SK-N-SH treated with all-trans-retinoic acid at 6 μM for 48 hours (cell line): ENCODE results near the gene ZNF70.

Source experiments
- ARNTL ChIP-seq: fragments of 450-650 bp; formaldehyde crosslinking; IDR thresholded peaks from 2 replicates; pipeline ENCODE4 v1.5.0; 2020; ENCODE audit warnings: low read depth, mild to moderate bottlenecking, moderate library complexity, borderline replicate concordance
- BACH2 ChIP-seq: fragments of 250-450 bp; sonication (Bioruptor Pico); IDR thresholded peaks from 2 replicates; pipeline ENCODE4 v1.9.0; 2021; ENCODE audit warnings: mild to moderate bottlenecking, borderline replicate concordance
- CREB5 ChIP-seq: fragments of 250-450 bp; sonication (Bioruptor Pico); IDR thresholded peaks from 2 replicates; pipeline ENCODE4 v1.5.1; 2020; ENCODE audit warnings: low read depth, mild to moderate bottlenecking, moderate library complexity
- CSRNP3 ChIP-seq: fragments of 250-450 bp; sonication (Bioruptor Pico); IDR thresholded peaks from 2 replicates; pipeline ENCODE4 v1.5.1; 2021; ENCODE audit warnings: mild to moderate bottlenecking, moderate library complexity
- OSR1 ChIP-seq: fragments of 250-450 bp; sonication (Bioruptor Pico); IDR thresholded peaks from 2 replicates; pipeline ENCODE4 v1.8.0; 2022; ENCODE audit warnings: moderate library complexity, mild to moderate bottlenecking, inconsistent platforms
- POU6F1 ChIP-seq: fragments of 250-450 bp; sonication (Bioruptor Pico); IDR thresholded peaks from 2 replicates; pipeline ENCODE4 v1.8.0; 2021; ENCODE audit warnings: low read depth, mild to moderate bottlenecking, moderate library complexity, borderline replicate concordance
- PPARA ChIP-seq: fragments of 250-450 bp; sonication (Bioruptor Pico); IDR thresholded peaks from 2 replicates; pipeline ENCODE4 v1.5.0; 2020; ENCODE audit warnings: mild to moderate bottlenecking, borderline replicate concordance
- RARB ChIP-seq: fragments of 250-450 bp; sonication (Bioruptor Pico); IDR thresholded peaks from 2 replicates; pipeline ENCODE4 v1.8.0; 2021; ENCODE audit warnings: mild to moderate bottlenecking, moderate library complexity
- TCF4 ChIP-seq: fragments of 250-450 bp; sonication (Bioruptor Pico); IDR thresholded peaks from 2 replicates; pipeline ENCODE4 v1.8.0; 2021; ENCODE audit warnings: mild to moderate bottlenecking, moderate library complexity, borderline replicate concordance
- TSHZ2 ChIP-seq: fragments of 250-450 bp; sonication (Bioruptor Pico); IDR thresholded peaks from 2 replicates; pipeline ENCODE4 v1.5.0; 2020; ENCODE audit warnings: mild to moderate bottlenecking, moderate library complexity
- ZFP3 ChIP-seq: fragments of 250-450 bp; sonication (Bioruptor Pico); IDR thresholded peaks from 2 replicates; pipeline ENCODE4 v1.5.0; 2020; ENCODE audit warnings: mild to moderate bottlenecking, moderate library complexity
- ZFP30 ChIP-seq: fragments of 450-650 bp; formaldehyde crosslinking; IDR thresholded peaks from 2 replicates; pipeline ENCODE4 v1.5.0; 2022; ENCODE audit warnings: mild to moderate bottlenecking, moderate library complexity
- ZNF565 ChIP-seq: fragments of 450-650 bp; formaldehyde crosslinking; conservative IDR thresholded peaks from 2 replicates; pipeline ENCODE4 v1.5.0; 2020; ENCODE audit warnings: low read depth, mild to moderate bottlenecking, moderate library complexity

GRCh38 chr22:23692598-23693291, 58.2 kb downstream of the ZNF70 start:
- TF ChIP-seq TSHZ2 (CRISPR knock-in tag) (no peak), ARNTL (CRISPR knock-in tag) (no peak), PPARA (CRISPR knock-in tag) (no peak), OSR1 (CRISPR knock-in tag) (no peak), ZFP3 (CRISPR knock-in tag) (no peak), POU6F1 (CRISPR knock-in tag) (no peak), BACH2 (CRISPR knock-in tag) (no peak), RARB (CRISPR knock-in tag) (no peak), TCF4 (CRISPR knock-in tag) (no peak), ZFP30 (CRISPR knock-in tag) (no peak), ZNF565 (CRISPR knock-in tag) (no peak), CREB5 (CRISPR knock-in tag) (no peak), CSRNP3 (CRISPR knock-in tag) (no peak)
